Activated T-helper 9 cell treated with anti-CD3 and anti-CD28 coated beads, Interleukin-2, amount 50 U/mL, for 16 hours (primary cell): ENCODE data around the gene KCNIP4.
"Not testable (repeated sequence)": the region's sequence is repeated elsewhere in the genome, so short reads cannot be mapped to it uniquely, and the experiment has no call there.

ENCODE experiments used
- DNase-seq: peaks from one replicate; pipeline ENCODE4 v3.0.0-alpha.2; 2020; ENCODE audit warnings: low read depth

Gene KCNIP4

GRCh38 chr4:20752641-20753040, 1195.9 kb downstream of the KCNIP4 start:
- no peak for DNase-seq

- DNase-seq = not testable (repeated sequence)
These were observed 1202.6 kb downstream of the KCNIP4 start for GRCh38 chr4:20746000-20746399.

- DNase-seq = no peak
These were observed 1212.6 kb downstream of the KCNIP4 start for GRCh38 chr4:20735931-20736330.

GRCh38 chr4:20724915-20725314, 1223.7 kb downstream of the KCNIP4 start:
- no peak for DNase-seq

GRCh38 chr4:20723463-20723862, 1225.1 kb downstream of the KCNIP4 start:
- no peak for DNase-seq

- no peak for DNase-seq
These were observed 1225.6 kb downstream of the KCNIP4 start for GRCh38 chr4:20723019-20723418.

GRCh38 chr4:20711335-20711734, 1237.2 kb downstream of the KCNIP4 start:
- no peak for DNase-seq

GRCh38 chr4:20700007-20700761, 1248.4 kb downstream of the KCNIP4 start, which contains the start of gene PACRGL:
Gene PACRGL (plus strand): TSS chr4:20700458. CDS start chr4:20704482, 4,024 bp downstream.
- peak; percentile 89 for DNase-seq

- DNase-seq = no peak
These were observed 1249.8 kb downstream of the KCNIP4 start for GRCh38 chr4:20698820-20699219.

- no peak for DNase-seq
These were observed 1250.2 kb downstream of the KCNIP4 start for GRCh38 chr4:20698382-20698781.

GRCh38 chr4:20696815-20697214, 1251.8 kb downstream of the KCNIP4 start:
- DNase-seq = no peak

GRCh38 chr4:20687864-20688263, 1260.7 kb downstream of the KCNIP4 start:
- no peak for DNase-seq

- no peak for DNase-seq
These were observed 1263.5 kb downstream of the KCNIP4 start for GRCh38 chr4:20684852-20685763.

- DNase-seq = no peak
These were observed 1264.8 kb downstream of the KCNIP4 start for GRCh38 chr4:20683766-20684165.

- DNase-seq = no peak
These were observed 1265.7 kb downstream of the KCNIP4 start for GRCh38 chr4:20682853-20683252.

- no peak for DNase-seq
These were observed 1267.3 kb downstream of the KCNIP4 start for GRCh38 chr4:20681271-20681670.

GRCh38 chr4:20680736-20681135, 1267.8 kb downstream of the KCNIP4 start:
- DNase-seq = no peak

GRCh38 chr4:20679951-20680350, 1268.6 kb downstream of the KCNIP4 start:
- no peak for DNase-seq
